ENCODE data around the gene NTNG1.

DNA sequence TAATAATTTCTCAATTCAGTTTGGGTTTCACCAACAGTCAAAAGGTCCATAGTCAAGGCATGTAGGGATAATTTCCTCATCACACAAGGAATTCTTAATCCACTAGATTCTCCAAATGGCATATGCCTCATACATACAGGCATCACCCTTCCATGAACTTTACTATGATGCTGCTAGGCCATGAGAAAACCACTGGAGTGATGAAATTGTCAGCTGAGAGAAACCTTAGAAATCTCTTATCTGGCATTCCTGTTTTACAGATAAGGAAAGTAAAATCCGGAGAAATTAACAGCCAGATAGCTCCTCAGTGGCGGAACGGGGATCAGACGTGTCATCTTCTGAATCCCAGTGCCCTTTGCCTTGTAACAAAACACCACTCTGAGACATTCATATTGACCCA lies 274.4 kb downstream of the NTNG1 start:
- no peak for TF ChIP-seq POLR2A (IDR thresholded peaks at IDR 0.05; ENCODE audit: low read length)
- no peak for TF ChIP-seq GATA1 (IDR thresholded peaks at IDR 0.05; ENCODE audit: low read depth, low read length)

All from erythroblast (primary cell).